SK-N-SH (cell line): Measurements from ENCODE around the gene ESRRA. TPM values are rescaled to one million over a fixed set of nuclear protein-coding genes. Genes with fewer than 3 reads are reported as not detected.
A peak's percentile ranks its signal among the peaks of the same experiment; 100 is the strongest.

Experiments used
- CTCF ChIA-PET: fragments of 300-600, 350-600 bp; formaldehyde crosslinking; extraction: SDS; loops from one replicate; lab custom pipeline; 2021; lab: Yijun Ruan, JAX
- POLR2A ChIA-PET: fragments of 350-600 bp; sonication (Branson Sonifier 250); formaldehyde crosslinking; extraction: SDS; loops from one replicate; lab custom pipeline; 2020; ENCODE audit warnings: antibody characterized with exemption, inconsistent platforms; lab: Yijun Ruan, JAX
- DNase-seq: peaks from one replicate; pipeline ENCODE4 v3.0.0; 2012
- H2AFZ ChIP-seq: fragments of 200-600 bp; sonication (generic); 2 replicates; pipeline ENCODE4 v1.8.1; 2016; ENCODE audit warnings: antibody characterized with exemption, mild to moderate bottlenecking, low read depth
- H3F3A ChIP-seq: fragments of 200-600 bp; sonication (generic); replicated peaks from 2 replicates; pipeline ENCODE3; 2016; ENCODE audit warnings: antibody characterized with exemption, mild to moderate bottlenecking; ENCODE audit not compliant: insufficient read depth
- H3K27ac ChIP-seq, 2 experiments: fragments of 200-500 bp in 1 of 2; fragments of 200-600 bp in 1 of 2; sonication (Bioruptor generic) in 1 of 2; sonication (generic), shearing (Covaris generic) in 1 of 2; 2 replicates each; pipeline versions ENCODE4 v1.5.1 to v1.6.1; 2014 to 2016; ENCODE audit warnings: low read depth in 2 of 2, inconsistent platforms in 1 of 2, low read length in 1 of 2, mild to moderate bottlenecking in 1 of 2, mixed read lengths in 1 of 2
- H3K27me3 ChIP-seq: fragments of 200-600 bp; sonication (generic), shearing (Covaris generic); 2 replicates; pipeline ENCODE4 v1.6.1; 2016; ENCODE audit warnings: mixed run types; ENCODE audit not compliant: insufficient read depth
- H3K36me3 ChIP-seq, 2 experiments: fragments of 200-500 bp in 1 of 2; fragments of 200-600 bp in 1 of 2; sonication (Bioruptor generic) in 1 of 2; sonication (generic) in 1 of 2; replicated peaks in 1 of 2; 2 replicates each; pipeline versions ENCODE3 to v1.5.1; 2014 to 2016; ENCODE audit warnings: low read length in 1 of 2, mild to moderate bottlenecking in 1 of 2; ENCODE audit not compliant: insufficient read depth in 2 of 2, control insufficient read depth in 1 of 2
- H3K4me1 ChIP-seq, 2 experiments: fragments of 200-500 bp in 1 of 2; fragments of 200-600 bp in 1 of 2; sonication (Bioruptor generic) in 1 of 2; sonication (generic), shearing (Covaris generic) in 1 of 2; 2 replicates each; pipeline versions ENCODE4 v1.5.1 to v1.6.1; 2014 to 2016; ENCODE audit warnings: low read depth in 1 of 2, low read length in 1 of 2, mixed run types in 1 of 2; ENCODE audit not compliant: insufficient read depth in 2 of 2, control insufficient read depth in 1 of 2
- H3K4me2 ChIP-seq: fragments of 200-600 bp; sonication (generic), shearing (Covaris generic); 2 replicates; pipeline ENCODE4 v1.6.1; 2017; ENCODE audit warnings: mixed run types
- H3K4me3 ChIP-seq, 2 experiments: fragments of 200-500 bp in 1 of 2; fragments of 200-600 bp in 1 of 2; sonication (Bioruptor generic) in 1 of 2; sonication (generic), shearing (Covaris generic) in 1 of 2; 2 replicates each; pipeline versions ENCODE4 v1.5.1 to v1.8.1; 2014 to 2016; ENCODE audit warnings: low read depth in 2 of 2, inconsistent platforms in 1 of 2, low read length in 1 of 2, mild to moderate bottlenecking in 1 of 2, mixed read lengths in 1 of 2, moderate library complexity in 1 of 2
- H3K79me2 ChIP-seq: fragments of 200-600 bp; sonication (generic); 2 replicates; pipeline ENCODE4 v1.8.1; 2017; ENCODE audit warnings: mild to moderate bottlenecking; ENCODE audit not compliant: insufficient read depth
- H3K9ac ChIP-seq: fragments of 200-600 bp; sonication (generic); 2 replicates; pipeline ENCODE4 v1.6.1; 2017; ENCODE audit warnings: mixed run types
- H3K9me2 ChIP-seq: fragments of 200-600 bp; sonication (generic); 2 replicates; pipeline ENCODE4 v1.6.1; 2017; ENCODE audit warnings: mixed run types
- H3K9me3 ChIP-seq: fragments of 200-600 bp; sonication (generic); 2 replicates; pipeline ENCODE4 v1.6.1; 2017; ENCODE audit warnings: mixed run types, mild to moderate bottlenecking, moderate library complexity
- H4K20me1 ChIP-seq: fragments of 200-600 bp; sonication (generic); 2 replicates; pipeline ENCODE4 v1.6.1; 2017; ENCODE audit warnings: mild to moderate bottlenecking, mixed run types; ENCODE audit not compliant: insufficient read depth
- CHD2 ChIP-seq: fragments of 150-350 bp; IDR thresholded peaks from 2 replicates; pipeline ENCODE4 v1.6.1; 2018; ENCODE audit warnings: low read length; ENCODE audit not compliant: partially characterized antibody
- EP300 ChIP-seq, 2 experiments: IDR thresholded peaks; 2 replicates each; pipeline versions ENCODE4 v1.4.0 to v1.6.1; 2012; ENCODE audit warnings: borderline replicate concordance in 1 of 2, low read depth in 1 of 2, low read length in 1 of 2
- FOSL2 ChIP-seq: IDR thresholded peaks from 2 replicates; pipeline ENCODE4 v1.4.0; 2012; ENCODE audit warnings: low read depth, mild to moderate bottlenecking, moderate library complexity, borderline replicate concordance
- FOXJ3 ChIP-seq: sonication (generic); formaldehyde crosslinking; IDR thresholded peaks from 2 replicates; pipeline ENCODE4 v1.5.1; 2020; ENCODE audit warnings: mild to moderate bottlenecking, missing genetic modification reagents
- FOXM1 ChIP-seq: IDR thresholded peaks from 2 replicates; pipeline ENCODE4 v1.4.0; 2012; ENCODE audit warnings: low read depth, mild to moderate bottlenecking
- GATA2 ChIP-seq: sonication (generic); formaldehyde crosslinking; IDR thresholded peaks from 2 replicates; pipeline ENCODE4 v1.5.0; 2020; ENCODE audit warnings: mild to moderate bottlenecking, missing genetic modification reagents
- MXI1 ChIP-seq: IDR thresholded peaks from 2 replicates; pipeline ENCODE4 v1.6.1; 2012; ENCODE audit warnings: mild to moderate bottlenecking, low read depth, low read length, improper control_type of control experiment
- NFIC ChIP-seq: IDR thresholded peaks from 2 replicates; pipeline ENCODE4 v1.4.0; 2012; ENCODE audit warnings: borderline replicate concordance
- RAD21 ChIP-seq: IDR thresholded peaks from 2 replicates; pipeline ENCODE4 v1.6.1; 2012; ENCODE audit warnings: mild to moderate bottlenecking, low read length
- REST ChIP-seq: IDR thresholded peaks from 2 replicates; pipeline ENCODE4 v1.6.1; 2012; ENCODE audit warnings: mild to moderate bottlenecking, low read depth, low read length, moderate library complexity
- RFX5 ChIP-seq: IDR thresholded peaks from 2 replicates; pipeline ENCODE4 v1.6.1; 2012; ENCODE audit warnings: mild to moderate bottlenecking, improper control_type of control experiment, low read length
- TAF1 ChIP-seq: IDR thresholded peaks from 2 replicates; pipeline ENCODE4 v1.6.1; 2012; ENCODE audit warnings: low read depth, mild to moderate bottlenecking, low read length, moderate library complexity, borderline replicate concordance
- TCF12 ChIP-seq: IDR thresholded peaks from 2 replicates; pipeline ENCODE4 v1.4.0; 2012
- TEAD4 ChIP-seq: IDR thresholded peaks from 2 replicates; pipeline ENCODE4 v1.4.0; 2012; ENCODE audit warnings: mild to moderate bottlenecking, borderline replicate concordance; ENCODE audit not compliant: insufficient read depth
- USF2 ChIP-seq: fragments of 150-350 bp; IDR thresholded peaks from 2 replicates; pipeline ENCODE4 v1.6.1; 2017; ENCODE audit warnings: antibody characterized with exemption, low read length, low read depth, borderline replicate concordance
- WGBS: methylation state at CpG from one replicate; pipeline ENCODE4 v1.1.6; 2017; ENCODE audit warnings: low lambda C conversion rate; 5-methylcytosine and 5-hydroxymethylcytosine counted together
- polyA plus RNA-seq, 3 experiments: library from polyadenylated mRNA; depleted of rRNA; stranded (reverse); fragments of >200 nt; gene quantifications; 2 replicates each; pipeline ENCODE4 v1.2.3, GENCODE V29; 2012
- TF ChIP-seq, protein P1 (sequence below): fragments of 150-350 bp; IDR thresholded peaks from 2 replicates; pipeline ENCODE4 v1.6.1; 2016; ENCODE audit warnings: mild to moderate bottlenecking, low read depth, low read length

The ESRRA gene
- polyA plus RNA-seq, 1 of the 3 experiments (the other 2 are of a cell fraction) = 27.8 TPM

GRCh38 chr11:64268025-64268892 lies 37.1 kb upstream of the ESRRA start:
- Histone ChIP-seq H3K36me3 (peaks cover 15 to 20% of the 10 kb centered on the region in 2 experiments), H4K20me1 (no peaks in the 10 kb centered on the region), H3K4me3 (peak overlapping the region in 1 of 2 experiments; percentile 60; a peak in 2 of 4 replicates), H3K9ac (peak overlapping the region; percentile 63), H3K79me2 (peaks cover 19% of the 10 kb centered on the region), H3K9me2 (no peaks in the 10 kb centered on the region), H3K4me1 (peaks cover 12 to 55% of the 10 kb centered on the region in 2 experiments; a peak in 3 of 4 replicates), H3K27ac (peak overlapping the region; percentile 88 to 97), H3K9me3 (no peaks in the 10 kb centered on the region), H3K27me3 (no peaks in the 10 kb centered on the region), H3F3A (peaks cover 40% of the 10 kb centered on the region), H3K4me2 (peak overlapping the region; percentile 89), H2AFZ (no peak overlapping the region)
- 74% methylated on average over 16 of the region's 23 CpGs for WGBS
- peak; percentile 77 for DNase-seq
- 0 out of 2 replicates have a peak, but pooled peaks have one; percentile 2 for TF ChIP-seq TAF1
- no peak for TF ChIP-seq FOXM1
- peak; percentile 55 for TF ChIP-seq NFIC
- no peak for TF ChIP-seq TCF12
- TF ChIP-seq FOXJ3 (CRISPR knock-in tag) = peak; percentile 81; the same call in 1 of the 2 replicates
- peak; percentile 17; the same call in 1 of the 2 replicates for TF ChIP-seq RAD21
- peak; percentile 6 for TF ChIP-seq CHD2
- TF ChIP-seq EP300 (IDR thresholded peaks at IDR 0.05; ENCODE audit: borderline replicate concordance in 1 of 2, low read depth in 1 of 2, low read length in 1 of 2) = peak in 1 of 2 experiments; percentile 52; a peak in 1 of 4 replicates
- no peak for TF ChIP-seq RFX5
- no peak for TF ChIP-seq USF2
- no peak for TF ChIP-seq TEAD4
- peak; percentile 90 for TF ChIP-seq GATA2 (CRISPR knock-in tag)
- ChIA-PET CTCF (interaction anchor here (0.6 to 6.9 kb wide), 11 partner anchors 10 to 376 kb away, joined by 3 to 89 read pairs (median 4); partner anchors contain the start of genes ESRRA, KCNK4, PLCB3 and PRDX5), POLR2A (interaction anchor here (0.9 to 6.5 kb wide), 8 partner anchors 11 to 64 kb away, joined by 3 to 112 read pairs (median 3); partner anchors contain the start of genes BAD, ESRRA, FKBP2 and NUDT22)

DNA sequence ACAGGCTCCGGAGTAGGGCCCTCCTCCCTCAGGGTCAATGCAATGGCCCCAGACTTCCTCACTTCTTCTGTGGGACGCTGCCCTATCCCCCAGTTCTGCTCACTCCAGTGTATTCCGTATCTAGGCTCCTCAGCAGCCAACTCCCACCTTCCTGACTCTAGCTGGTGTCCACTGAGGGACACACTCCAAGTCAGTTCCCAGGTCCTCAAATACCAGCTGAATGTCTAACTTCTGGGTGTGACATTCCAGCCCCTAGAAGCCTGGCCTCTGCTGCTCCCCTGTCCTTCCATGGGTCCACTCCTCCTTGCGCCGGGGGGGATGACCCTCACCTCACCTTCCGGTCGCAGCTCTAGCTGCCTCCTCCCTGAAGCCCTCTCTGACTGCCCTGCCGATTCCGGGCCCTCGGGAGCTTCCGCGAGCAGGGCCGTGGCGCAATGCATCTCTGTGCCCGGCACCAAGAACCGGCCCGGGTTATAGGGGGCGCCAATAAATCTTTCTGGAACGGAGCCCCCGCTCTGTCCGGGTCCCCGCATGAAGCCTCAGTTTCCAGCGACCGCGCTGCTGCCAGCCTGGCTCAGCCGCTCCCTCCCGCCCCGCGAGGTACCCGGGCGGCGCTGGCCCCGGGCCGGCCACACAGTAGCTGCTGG lies 36.3 kb upstream of the ESRRA start:
- WGBS = 4% methylated on average over 12 of the region's 34 CpGs
- Histone ChIP-seq H2AFZ (no peak overlapping the region), H3F3A (peaks cover 40% of the 10 kb centered on the region), H3K36me3 (peaks cover 14 to 20% of the 10 kb centered on the region in 2 experiments), H3K4me1 (peaks cover 12 to 48% of the 10 kb centered on the region in 2 experiments; a peak in 2 of 4 replicates), H3K9ac (peak overlapping the region; percentile 63), H3K9me2 (no peaks in the 10 kb centered on the region), H3K79me2 (peaks cover 19% of the 10 kb centered on the region), H3K4me2 (peak overlapping the region; percentile 89), H3K4me3 (peak overlapping the region; percentile 60 to 65), H4K20me1 (no peaks in the 10 kb centered on the region), H3K27ac (peak overlapping the region; percentile 88 to 97), H3K9me3 (no peaks in the 10 kb centered on the region), H3K27me3 (no peaks in the 10 kb centered on the region)
- peak; percentile 60 for DNase-seq
- ChIA-PET CTCF (interaction anchor here (0.6 to 6.9 kb wide), 12 partner anchors 11 to 375 kb away, joined by 3 to 89 read pairs (median 6); partner anchors contain the start of genes ESRRA, FERMT3, KCNK4 and PLCB3), POLR2A (interaction anchor here (0.9 to 6.5 kb wide), 6 partner anchors 11 to 64 kb away, joined by 3 to 112 read pairs (median 8); partner anchors contain the start of genes BAD, ESRRA, FKBP2 and PLCB3)
- TF ChIP-seq, protein P1, sequence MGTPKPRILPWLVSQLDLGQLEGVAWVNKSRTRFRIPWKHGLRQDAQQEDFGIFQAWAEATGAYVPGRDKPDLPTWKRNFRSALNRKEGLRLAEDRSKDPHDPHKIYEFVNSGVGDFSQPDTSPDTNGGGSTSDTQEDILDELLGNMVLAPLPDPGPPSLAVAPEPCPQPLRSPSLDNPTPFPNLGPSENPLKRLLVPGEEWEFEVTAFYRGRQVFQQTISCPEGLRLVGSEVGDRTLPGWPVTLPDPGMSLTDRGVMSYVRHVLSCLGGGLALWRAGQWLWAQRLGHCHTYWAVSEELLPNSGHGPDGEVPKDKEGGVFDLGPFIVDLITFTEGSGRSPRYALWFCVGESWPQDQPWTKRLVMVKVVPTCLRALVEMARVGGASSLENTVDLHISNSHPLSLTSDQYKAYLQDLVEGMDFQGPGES = no peak
- TF ChIP-seq TAF1 = 0 out of 2 replicates have a peak, but pooled peaks have one; percentile 7
- no peak for TF ChIP-seq MXI1
- 0 out of 2 replicates have a peak, but pooled peaks have one; percentile 36 for TF ChIP-seq REST
- no peak for TF ChIP-seq GATA2 (CRISPR knock-in tag)
- TF ChIP-seq FOSL2 = no peak
- no peak for TF ChIP-seq RFX5
